Trophoblast cell (in vitro differentiated cells and primary cell): ENCODE results near the gene POT1.

Experiments used
- DNase-seq, 2 donors: peaks; one replicate each; pipeline ENCODE4 v3.0.0-alpha.2; 2016
- H2AFZ ChIP-seq: 2 replicates; pipeline ENCODE4 v1.6.1; 2013; ENCODE audit warnings: low read length, moderate library complexity, mild to moderate bottlenecking; ENCODE audit not compliant: insufficient read depth, poor library complexity
- H2AK5ac ChIP-seq: 2 replicates; pipeline ENCODE4 v1.6.1; 2013; ENCODE audit warnings: mild to moderate bottlenecking, low read length
- H2BK120ac ChIP-seq: 2 replicates; pipeline ENCODE4 v1.6.1; 2013; ENCODE audit warnings: low read length, mild to moderate bottlenecking, moderate library complexity; ENCODE audit not compliant: insufficient read depth, poor library complexity
- H2BK12ac ChIP-seq: 2 replicates; pipeline ENCODE4 v1.6.1; 2013; ENCODE audit warnings: mild to moderate bottlenecking, low read length, moderate library complexity
- H2BK5ac ChIP-seq: 2 replicates; pipeline ENCODE4 v1.6.1; 2013; ENCODE audit warnings: low read length, low read depth, moderate library complexity, mild to moderate bottlenecking; ENCODE audit not compliant: poor library complexity
- H3K14ac ChIP-seq: 2 replicates; pipeline ENCODE4 v1.6.1; 2013; ENCODE audit warnings: mild to moderate bottlenecking, low read length
- H3K18ac ChIP-seq: 2 replicates; pipeline ENCODE4 v1.6.1; 2013; ENCODE audit warnings: mild to moderate bottlenecking, low read length
- H3K23ac ChIP-seq: 2 replicates; pipeline ENCODE4 v1.6.1; 2013; ENCODE audit warnings: low read length
- H3K27ac ChIP-seq: 2 replicates; pipeline ENCODE4 v1.5.1; 2013; ENCODE audit warnings: low read depth, mild to moderate bottlenecking, inconsistent platforms, low read length, moderate library complexity
- H3K27me3 ChIP-seq: 2 replicates; pipeline ENCODE4 v1.6.1; 2013; ENCODE audit warnings: inconsistent platforms, mild to moderate bottlenecking, low read length, moderate library complexity; ENCODE audit not compliant: insufficient read depth
- H3K36me3 ChIP-seq, 2 experiments: 1 replicate in 1 of 2; 2 replicates in 1 of 2; pipeline ENCODE4 v1.6.1; 2013; ENCODE audit warnings: low read length in 2 of 2, mild to moderate bottlenecking in 2 of 2, moderate library complexity in 1 of 2; ENCODE audit not compliant: insufficient read depth in 2 of 2, control insufficient read depth in 1 of 2
- H3K4ac ChIP-seq: 2 replicates; pipeline ENCODE4 v1.6.1; 2013; ENCODE audit warnings: low read depth, mild to moderate bottlenecking, low read length, moderate library complexity
- H3K4me1 ChIP-seq, 2 experiments: 1 replicate in 1 of 2; 2 replicates in 1 of 2; pipeline ENCODE4 v1.6.1; 2013; ENCODE audit warnings: low read length in 2 of 2, mild to moderate bottlenecking in 2 of 2, moderate library complexity in 1 of 2; ENCODE audit not compliant: insufficient read depth in 2 of 2, control insufficient read depth in 1 of 2
- H3K4me2 ChIP-seq: 2 replicates; pipeline ENCODE4 v1.6.1; 2013; ENCODE audit warnings: inconsistent platforms, mild to moderate bottlenecking, low read length, moderate library complexity
- H3K4me3 ChIP-seq: 2 replicates; pipeline ENCODE4 v1.5.1; 2013; ENCODE audit warnings: mild to moderate bottlenecking, low read depth, low read length, inconsistent platforms
- H3K79me1 ChIP-seq: one replicate; pipeline ENCODE4 v1.6.1; 2013; ENCODE audit warnings: low read length
- H3K79me2 ChIP-seq: 2 replicates; pipeline ENCODE4 v1.6.1; 2013; ENCODE audit warnings: low read length, mild to moderate bottlenecking; ENCODE audit not compliant: control insufficient read depth, insufficient read depth, poor library complexity
- H3K9ac ChIP-seq: 2 replicates; pipeline ENCODE4 v1.6.1; 2013; ENCODE audit warnings: mild to moderate bottlenecking, low read length
- H3K9me3 ChIP-seq: 2 replicates; pipeline ENCODE4 v1.6.1; 2013; ENCODE audit warnings: low read depth, mild to moderate bottlenecking, control low read depth, inconsistent platforms, low read length; ENCODE audit not compliant: insufficient read depth
- H4K12ac ChIP-seq: 2 replicates; pipeline ENCODE4 v1.6.1; 2013; ENCODE audit warnings: low read depth, mild to moderate bottlenecking, low read length, moderate library complexity
- H4K8ac ChIP-seq: 2 replicates; pipeline ENCODE4 v1.6.1; 2013; ENCODE audit warnings: low read depth, mild to moderate bottlenecking, low read length, moderate library complexity
- H4K91ac ChIP-seq: one replicate; pipeline ENCODE4 v1.6.1; 2013; ENCODE audit warnings: low read depth, mild to moderate bottlenecking, low read length, moderate library complexity
- WGBS: extraction: QIAGEN DNeasy Blood & Tissue Kit; methylation state at CpG from one replicate; pipeline ENCODE4 v1.1.7; 2013; ENCODE audit warnings: missing lambda C conversion rate; ENCODE audit not compliant: insufficient read length, insufficient coverage; ENCODE audit errors: extremely low coverage; 5-methylcytosine and 5-hydroxymethylcytosine counted together

POT1 gene

DNA sequence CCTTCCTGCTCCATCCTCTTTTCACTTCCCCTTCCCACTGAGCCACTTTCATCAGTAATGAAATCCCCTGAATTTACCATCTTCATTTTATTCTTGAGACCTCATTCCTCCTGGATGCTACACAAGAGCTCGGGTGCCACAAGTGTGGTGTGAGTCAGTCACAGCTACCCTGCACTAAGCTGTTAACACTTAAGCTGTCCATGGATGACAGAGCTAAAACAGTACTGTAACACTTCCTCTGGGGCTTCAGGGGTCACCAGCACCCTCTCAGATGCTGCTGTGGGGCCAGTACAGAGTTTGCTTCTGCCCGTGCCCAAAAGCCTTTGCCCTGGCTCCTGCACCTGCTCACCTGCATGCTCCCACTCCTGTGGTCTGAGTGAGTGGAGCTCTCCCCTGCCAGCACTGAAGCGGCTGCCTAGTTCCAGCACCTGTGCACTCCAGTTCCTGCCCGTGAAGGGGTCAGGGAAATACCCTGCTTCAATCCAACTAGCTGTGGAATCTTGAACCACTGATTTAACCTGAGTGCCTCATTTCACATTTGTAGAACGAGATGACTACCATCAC lies 71.9 kb downstream of the POT1 start:
- Histone ChIP-seq H3K27me3 (no peaks in the 10 kb centered on the region), H2AFZ (no peak overlapping the region), H2BK12ac (no peak overlapping the region), H3K4me3 (no peak overlapping the region), H3K4me1 (no peaks in the 10 kb centered on the region), H4K12ac (no peak overlapping the region), H4K91ac (no peak overlapping the region), H3K27ac (no peak overlapping the region), H3K4me2 (no peak overlapping the region), H2BK5ac (no peak overlapping the region), H3K9me3 (no peaks in the 10 kb centered on the region), H3K14ac (no peak overlapping the region), H3K9ac (no peak overlapping the region), H2AK5ac (no peak overlapping the region), H3K79me2 (no peaks in the 10 kb centered on the region), H3K18ac (no peak overlapping the region), H3K4ac (no peak overlapping the region), H3K23ac (no peak overlapping the region), H4K8ac (no peak overlapping the region), H3K36me3 (no peaks in the 10 kb centered on the region), H3K79me1 (no peaks in the 10 kb centered on the region), H2BK120ac (no peak overlapping the region)
- no CpG with 5 or more reads among the region's 5 CpGs for WGBS
- DNase-seq, result no peak

DNA sequence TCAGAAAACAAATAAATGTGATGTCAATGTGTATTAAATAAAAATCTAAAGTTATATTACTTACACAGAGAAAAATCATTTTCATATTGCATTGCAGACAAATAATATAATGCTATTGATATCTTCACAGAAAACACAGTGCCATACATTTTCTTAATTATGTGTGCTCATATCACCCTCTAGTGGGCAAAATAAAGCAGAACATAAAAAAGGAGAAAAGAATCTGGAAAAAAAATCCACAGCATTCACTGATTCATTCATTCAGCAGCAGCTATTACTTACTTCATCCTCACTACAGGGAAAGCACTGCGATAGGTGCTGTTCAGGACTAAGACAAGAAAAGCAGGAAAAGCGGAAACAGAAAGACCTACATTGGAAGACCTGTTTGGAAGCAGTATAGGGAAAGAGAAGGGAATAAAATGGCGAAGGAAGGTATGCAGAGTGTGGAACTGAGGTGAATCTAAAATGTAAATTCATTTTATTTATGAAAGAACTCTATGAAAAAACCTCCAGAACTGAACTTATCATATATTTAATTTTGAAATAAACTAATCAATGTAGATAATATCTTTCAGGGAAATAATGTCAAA lies 73.2 kb downstream of the POT1 start:
- Histone ChIP-seq H3K4ac (no peak overlapping the region), H3K79me1 (no peaks in the 10 kb centered on the region), H4K12ac (no peak overlapping the region), H2BK120ac (no peak overlapping the region), H3K4me3 (no peak overlapping the region), H3K4me1 (no peaks in the 10 kb centered on the region), H3K23ac (no peak overlapping the region), H3K36me3 (no peaks in the 10 kb centered on the region), H2AFZ (no peak overlapping the region), H4K8ac (no peak overlapping the region), H3K14ac (no peak overlapping the region), H3K27me3 (no peaks in the 10 kb centered on the region), H3K18ac (no peak overlapping the region), H2AK5ac (no peak overlapping the region), H3K79me2 (no peaks in the 10 kb centered on the region), H2BK5ac (no peak overlapping the region), H2BK12ac (no peak overlapping the region), H3K9ac (no peak overlapping the region), H3K27ac (no peak overlapping the region), H4K91ac (no peak overlapping the region), H3K9me3 (no peaks in the 10 kb centered on the region), H3K4me2 (no peak overlapping the region)
- no CpG with 5 or more reads among the region's 3 CpGs for WGBS
- peak; percentile 34 to 86 for DNase-seq

DNA sequence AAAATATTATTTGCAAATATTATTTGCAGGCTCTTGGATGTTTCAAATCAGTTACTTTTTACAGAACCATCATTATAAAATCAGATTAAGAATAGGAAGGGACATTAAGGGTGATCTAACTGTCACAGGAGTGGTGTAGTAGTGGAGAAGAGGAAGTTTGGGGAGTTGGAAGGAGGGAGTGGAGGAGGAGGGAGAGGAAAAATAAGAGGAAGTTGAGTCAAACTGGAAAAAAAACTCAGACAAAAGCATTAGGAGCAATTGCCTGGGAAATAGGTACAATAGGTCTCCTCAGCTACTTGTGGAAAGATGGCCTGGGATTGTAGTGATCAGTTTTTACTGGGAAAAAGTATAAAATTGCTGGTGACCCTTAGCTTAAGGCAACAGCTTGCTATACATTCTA lies 86.3 kb downstream of the POT1 start:
- no peak overlapping the region for H3K27ac ChIP-seq
- H2BK12ac ChIP-seq, result no peak overlapping the region
- no peak overlapping the region for H4K12ac ChIP-seq
- H3K14ac ChIP-seq, result no peak overlapping the region
- H4K91ac ChIP-seq, result no peak overlapping the region
- no peaks in the 10 kb centered on the region for H3K9me3 ChIP-seq
- H2BK120ac ChIP-seq, result no peak overlapping the region
- H3K4ac ChIP-seq, result no peak overlapping the region
- H3K4me3 ChIP-seq, result no peak overlapping the region
- H3K79me1 ChIP-seq, result no peaks in the 10 kb centered on the region
- H3K79me2 ChIP-seq, result no peaks in the 10 kb centered on the region
- H3K4me1 ChIP-seq, result no peaks in the 10 kb centered on the region
- DNase-seq, result no peak
- no peak overlapping the region for H3K9ac ChIP-seq
- peaks cover 0 to 5% of the 10 kb centered on the region in 2 experiments for H3K36me3 ChIP-seq
- H4K8ac ChIP-seq, result no peak overlapping the region
- no peak overlapping the region for H2AFZ ChIP-seq
- no peak overlapping the region for H2AK5ac ChIP-seq
- H2BK5ac ChIP-seq, result no peak overlapping the region
- no peak overlapping the region for H3K4me2 ChIP-seq
- H3K23ac ChIP-seq, result no peak overlapping the region
- H3K27me3 ChIP-seq, result no peaks in the 10 kb centered on the region
- no peak overlapping the region for H3K18ac ChIP-seq

DNA sequence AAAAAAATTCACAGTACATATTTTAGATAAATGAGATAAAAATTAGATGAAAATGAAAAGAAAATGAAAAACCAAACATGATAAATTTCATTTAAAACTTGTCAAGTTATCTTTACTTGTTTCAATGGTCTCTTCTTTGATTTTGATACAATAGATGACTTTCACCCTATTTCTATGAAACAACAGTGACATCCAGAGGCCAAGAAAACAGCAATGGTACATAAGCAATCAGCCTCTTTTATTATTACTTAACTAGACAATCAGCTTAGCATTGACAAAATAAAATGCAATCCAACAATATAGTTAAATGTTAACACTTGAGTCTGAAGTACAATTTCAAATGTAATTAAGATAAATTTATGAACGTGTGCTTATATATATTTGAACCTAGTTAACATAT lies 89.2 kb downstream of the POT1 start:
- no peaks in the 10 kb centered on the region for H3K79me2 ChIP-seq
- H3K79me1 ChIP-seq, result no peaks in the 10 kb centered on the region
- no peaks in the 10 kb centered on the region for H3K36me3 ChIP-seq
- H4K12ac ChIP-seq, result no peak overlapping the region
- no peaks in the 10 kb centered on the region for H3K9me3 ChIP-seq
- H3K4me1 ChIP-seq, result no peaks in the 10 kb centered on the region
- H2AK5ac ChIP-seq, result no peak overlapping the region
- no peak overlapping the region for H4K8ac ChIP-seq
- no peak overlapping the region for H3K14ac ChIP-seq
- H3K4me2 ChIP-seq, result no peak overlapping the region
- peak in 1 of 2 donors; percentile 63 for DNase-seq
- no peak overlapping the region for H3K27ac ChIP-seq
- no peak overlapping the region for H3K4ac ChIP-seq
- no peaks in the 10 kb centered on the region for H3K27me3 ChIP-seq
- H3K9ac ChIP-seq, result no peak overlapping the region
- WGBS, result no CpG with 5 or more reads among the region's 1 CpG
- H2BK120ac ChIP-seq, result no peak overlapping the region
- no peak overlapping the region for H2BK12ac ChIP-seq
- no peak overlapping the region for H2AFZ ChIP-seq
- H4K91ac ChIP-seq, result no peak overlapping the region
- no peak overlapping the region for H3K18ac ChIP-seq
- no peak overlapping the region for H2BK5ac ChIP-seq
- H3K4me3 ChIP-seq, result no peak overlapping the region
- no peak overlapping the region for H3K23ac ChIP-seq
